HepG2 (cell line): Measurements from ENCODE around the gene BTBD19. TPM values are rescaled to one million over a fixed set of nuclear protein-coding genes. Genes with fewer than 3 reads are reported as not detected.

Experiments
- AGO1 ChIP-seq: fragments of 200-400 bp; formaldehyde crosslinking; IDR thresholded peaks from 2 replicates; pipeline ENCODE4 v1.6.1; 2017; ENCODE audit warnings: mild to moderate bottlenecking, low read depth, low read length, moderate library complexity; ENCODE audit not compliant: poor library complexity, severe bottlenecking
- ARID4A ChIP-seq: sonication (generic); formaldehyde crosslinking; IDR thresholded peaks from 2 replicates; pipeline ENCODE4 v1.5.0; 2020; ENCODE audit warnings: mild to moderate bottlenecking, missing genetic modification reagents, borderline replicate concordance
- HMGXB3 ChIP-seq: sonication (generic); formaldehyde crosslinking; IDR thresholded peaks from 2 replicates; pipeline ENCODE4 v1.4.0; 2020; ENCODE audit warnings: missing genetic modification reagents, borderline replicate concordance
- KDM3A ChIP-seq: IDR thresholded peaks from 2 replicates; pipeline ENCODE4 v1.6.1; 2018; ENCODE audit warnings: low read depth, missing compliant biosample characterization
- SALL2 ChIP-seq: sonication (generic); formaldehyde crosslinking; IDR thresholded peaks from 2 replicates; pipeline ENCODE4 v1.8.1; 2023; ENCODE audit warnings: mild to moderate bottlenecking, missing genetic modification reagents, inconsistent platforms
- SRSF9 ChIP-seq: fragments of 200-400 bp; formaldehyde crosslinking; IDR thresholded peaks from 2 replicates; pipeline ENCODE4 v1.6.1; 2018; ENCODE audit warnings: borderline replicate concordance, mild to moderate bottlenecking, low read depth, low read length; ENCODE audit not compliant: insufficient read depth, poor library complexity, severe bottlenecking
- ZNF18 ChIP-seq: sonication (generic); formaldehyde crosslinking; IDR thresholded peaks from 2 replicates; pipeline ENCODE4 v1.8.0; 2022; ENCODE audit warnings: mild to moderate bottlenecking, missing genetic modification reagents; ENCODE audit not compliant: insufficient replicate concordance
- ZNF24 ChIP-seq: fragments of 450-650 bp; IDR thresholded peaks from 2 replicates; pipeline ENCODE4 v1.6.1; 2017; ENCODE audit warnings: antibody characterized with exemption, mild to moderate bottlenecking
- ZNF263 ChIP-seq: sonication (generic); formaldehyde crosslinking; IDR thresholded peaks from 2 replicates; pipeline ENCODE4 v1.4.0; 2020; ENCODE audit warnings: missing genetic modification reagents
- ZNF451 ChIP-seq: sonication (generic); formaldehyde crosslinking; IDR thresholded peaks from 2 replicates; pipeline ENCODE4 v1.5.0; 2020; ENCODE audit warnings: mild to moderate bottlenecking, missing genetic modification reagents
- ZNF564 ChIP-seq: sonication (generic); formaldehyde crosslinking; IDR thresholded peaks from 2 replicates; pipeline ENCODE4 v1.8.1; 2023; ENCODE audit warnings: mild to moderate bottlenecking, missing genetic modification reagents
- ZNF580 ChIP-seq: IDR thresholded peaks from 2 replicates; pipeline ENCODE4 v1.6.1; 2016; ENCODE audit warnings: low read depth, borderline replicate concordance
- ZNF800 ChIP-seq: sonication (generic); formaldehyde crosslinking; IDR thresholded peaks from 2 replicates; pipeline ENCODE4 v1.4.0; 2020; ENCODE audit warnings: missing genetic modification reagents
- ZNF883 ChIP-seq: sonication (generic); formaldehyde crosslinking; IDR thresholded peaks from 2 replicates; pipeline ENCODE4 v1.5.1; 2020; ENCODE audit warnings: mild to moderate bottlenecking, missing genetic modification reagents; ENCODE audit errors: not compliant biosample characterization
- polyA plus RNA-seq, 8 experiments: library from polyadenylated mRNA; depleted of rRNA in 3 of 8; stranded (reverse) in 7 of 8; unstranded in 1 of 8; fragments of >200 nt; fragmentation: Illumina TruSeq in 4 of 8; extraction: Trizol in 4 of 8; gene quantifications; 2 replicates each; pipeline versions ENCODE4 v1.2.1 to v1.2.3, GENCODE V29; 2011 to 2016; ENCODE audit warnings: low read depth in 4 of 8, missing spikeins in 1 of 8, mixed read lengths in 1 of 8; ENCODE audit not compliant: insufficient read depth in 1 of 8
- total RNA-seq, 5 experiments: library from RNA; depleted of rRNA; stranded (reverse); fragments of >200 nt; fragmentation: Illumina TruSeq; extraction: Trizol; gene quantifications; 2 replicates each; pipeline ENCODE4 v1.2.3, GENCODE V29; 2016; ENCODE audit warnings: low read depth in 1 of 5

BTBD19 gene
- total and polyA plus RNA-seq, 2 of the 13 experiments (the other 11 are each of a cell fraction or from before 2014, with no cell fraction given): 2.7 to 6.7 TPM

- TF ChIP-seq ZNF564 (CRISPR knock-in tag) (peak; percentile 82), ZNF800 (CRISPR knock-in tag) (no peak), ZNF580 (CRISPR knock-in tag) (0 out of 2 replicates have a peak, but pooled peaks have one; percentile 40), ZNF263 (CRISPR knock-in tag) (peak; percentile 47; the same call in 1 of the 2 replicates), ZNF24 (no peak), ARID4A (CRISPR knock-in tag) (peak; percentile 46; the same call in 1 of the 2 replicates), AGO1 (no peak), HMGXB3 (CRISPR knock-in tag) (0 out of 2 replicates have a peak, but pooled peaks have one; percentile 3), ZNF451 (CRISPR knock-in tag) (0 out of 2 replicates have a peak, but pooled peaks have one; percentile 71), ZNF18 (CRISPR knock-in tag) (peak; percentile 36), ZNF883 (CRISPR knock-in tag) (no peak), SALL2 (CRISPR knock-in tag) (0 out of 2 replicates have a peak, but pooled peaks have one; percentile 42), SRSF9 (no peak), KDM3A (CRISPR knock-in tag) (no peak)
Observed at GRCh38 chr1:44826375-44827196, 18.3 kb downstream of the BTBD19 start (continued).
